Measurements from ENCODE around the gene TLE7.

Gene TLE7

GRCh38 chr16:71396594-71396993 lies 45.3 kb downstream of the TLE7 start:
- DNase-seq (ENCODE audit: insufficient read length, low spot score) (no peak), FAIRE-seq (no peak)
- TF ChIP-seq CTCF (IDR thresholded peaks at IDR 0.05; ENCODE audit: insufficient read depth, missing control alignments): no peak

GRCh38 chr16:71389330-71389729 lies 52.5 kb downstream of the TLE7 start:
- no peak for TF ChIP-seq CTCF (IDR thresholded peaks at IDR 0.05; ENCODE audit: insufficient read depth, missing control alignments)
- no peak for FAIRE-seq
- DNase-seq (ENCODE audit: insufficient read length, low spot score): no peak

GRCh38 chr16:71387045-71387871 lies 54.6 kb downstream of the TLE7 start:
- no peak for FAIRE-seq
- DNase-seq (ENCODE audit: insufficient read length, low spot score): no peak
- TF ChIP-seq CTCF (IDR thresholded peaks at IDR 0.05; ENCODE audit: insufficient read depth, missing control alignments): no peak

GRCh38 chr16:71384073-71384724 lies 57.7 kb downstream of the TLE7 start:
- DNase-seq (ENCODE audit: insufficient read length, low spot score) (no peak), FAIRE-seq (no peak)
- TF ChIP-seq CTCF (IDR thresholded peaks at IDR 0.05; ENCODE audit: insufficient read depth, missing control alignments): no peak

- no peak for DNase-seq (ENCODE audit: insufficient read length, low spot score)
- no peak for TF ChIP-seq CTCF (IDR thresholded peaks at IDR 0.05; ENCODE audit: insufficient read depth, missing control alignments)
- no peak for FAIRE-seq
Observed at GRCh38 chr16:71383054-71383773, 58.6 kb downstream of the TLE7 start.

- FAIRE-seq (no peak), DNase-seq (ENCODE audit: insufficient read length, low spot score) (no peak)
- TF ChIP-seq CTCF (IDR thresholded peaks at IDR 0.05; ENCODE audit: insufficient read depth, missing control alignments): no peak
Observed at GRCh38 chr16:71380831-71381230, 61.0 kb downstream of the TLE7 start.
